ENCODE data around the gene REEP3. TPM values are rescaled to one million over a fixed set of nuclear protein-coding genes. Genes with fewer than 3 reads are reported as not detected.
"Not testable (repeated sequence)": the region's sequence is repeated elsewhere in the genome, so short reads cannot be mapped to it uniquely, and the experiment has no call there.

The REEP3 gene
- total RNA-seq, 4 donors from 2014 or later: 23.9 to 50.1 (median 36.7) TPM

DNA sequence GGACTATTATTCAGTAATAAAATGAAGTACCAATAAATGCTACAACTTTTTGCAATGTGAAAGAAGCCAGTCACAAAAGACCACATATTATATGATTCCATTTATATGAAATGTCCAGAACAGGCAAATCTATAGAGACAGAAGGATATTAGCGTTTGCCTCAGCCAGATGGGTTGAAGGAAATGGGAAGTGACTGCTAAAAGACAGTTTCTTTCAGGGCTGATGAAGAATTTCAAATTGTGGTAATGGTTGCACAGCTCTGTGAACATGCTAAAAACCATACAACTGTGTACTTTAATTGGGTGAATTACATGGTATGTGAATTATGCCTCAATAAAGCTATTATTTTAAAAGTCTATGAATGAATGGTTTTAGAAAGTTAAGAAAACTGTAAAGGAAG, 23.9 kb upstream of the REEP3 start:
- in situ Hi-C loops (cut with MboI; ENCODE audit: low pct_ligation_motif_present in 1 of 4, low pct_unique_long_range_greater_than_20kb in 1 of 4, low sequenced_read_pairs in 3 of 4) (no loop called here), intact Hi-C loops (cut with DNase I; ENCODE audit: low total_unique reads) (no loop called here)
- no peak for DNase-seq
- H3K27me3 ChIP-seq: no peaks in the 10 kb centered on the region
- TF ChIP-seq POLR2AphosphoS5 (IDR thresholded peaks at IDR 0.05): no peak
- TF ChIP-seq POLR2A (IDR thresholded peaks at IDR 0.05): no peak
- TF ChIP-seq EP300 (IDR thresholded peaks at IDR 0.05; ENCODE audit: low read depth): no peak
- no peak for TF ChIP-seq CTCF (IDR thresholded peaks at IDR 0.05)
- H3K9me3 ChIP-seq: no peaks in the 10 kb centered on the region
- peaks cover 0 to 7% (median 3%) of the 10 kb centered on the region in 4 donors for H3K4me1 ChIP-seq
- H3K27ac ChIP-seq: no peak overlapping the region
- WGBS, 2 donors (ENCODE audit: low coverage in 1 of 2): 67 to 72% methylated on average over 1 of the region's 1 CpG
- no peaks in the 10 kb centered on the region for H3K36me3 ChIP-seq
- no peak overlapping the region for H3K4me3 ChIP-seq

- Histone ChIP-seq H3K4me3 (no peak overlapping the region), H3K27ac (no peak overlapping the region), H3K27me3 (no peaks in the 10 kb centered on the region), H3K9me3 (no peaks in the 10 kb centered on the region), H3K4me1 (peaks cover 0 to 9% (median 0%) of the 10 kb centered on the region in 4 donors), H3K36me3 (no peaks in the 10 kb centered on the region)
- no peak for DNase-seq
- intact Hi-C loops (cut with DNase I; ENCODE audit: low total_unique reads): no loop called here
- TF ChIP-seq POLR2AphosphoS5 (IDR thresholded peaks at IDR 0.05) (no peak), POLR2A (IDR thresholded peaks at IDR 0.05) (no peak), CTCF (IDR thresholded peaks at IDR 0.05) (no peak), EP300 (IDR thresholded peaks at IDR 0.05; ENCODE audit: low read depth) (no peak)
- in situ Hi-C loops (cut with MboI; ENCODE audit: low pct_ligation_motif_present in 1 of 4, low pct_unique_long_range_greater_than_20kb in 1 of 4, low sequenced_read_pairs in 3 of 4): no loop called here
- WGBS, 2 donors (ENCODE audit: low coverage in 1 of 2): 78% methylated on average over 1 of the region's 1 CpG
Observed at GRCh38 chr10:63498665-63499064, 22.5 kb upstream of the REEP3 start.

- H3K27me3 ChIP-seq; DNase-seq; H3K27ac ChIP-seq; H3K36me3 ChIP-seq; in situ Hi-C loops (cut with MboI; ENCODE audit: low pct_ligation_motif_present in 1 of 4, low pct_unique_long_range_greater_than_20kb in 1 of 4, low sequenced_read_pairs in 3 of 4); H3K4me3 ChIP-seq; H3K9me3 ChIP-seq: not testable (repeated sequence)
- intact Hi-C loops (cut with DNase I; ENCODE audit: low total_unique reads): loop anchor here (5.0 kb wide), 1 partner anchor 1338 kb away; no protein-coding TSS in a partner anchor
- peaks cover 0 to 19% (median 0%) of the 10 kb centered on the region in 4 donors for H3K4me1 ChIP-seq
- WGBS, 2 donors (ENCODE audit: low coverage in 1 of 2): 86 to 94% methylated on average over 3 to 5 of the region's 5 CpGs
Observed at GRCh38 chr10:63500551-63500950, 20.6 kb upstream of the REEP3 start.

DNA sequence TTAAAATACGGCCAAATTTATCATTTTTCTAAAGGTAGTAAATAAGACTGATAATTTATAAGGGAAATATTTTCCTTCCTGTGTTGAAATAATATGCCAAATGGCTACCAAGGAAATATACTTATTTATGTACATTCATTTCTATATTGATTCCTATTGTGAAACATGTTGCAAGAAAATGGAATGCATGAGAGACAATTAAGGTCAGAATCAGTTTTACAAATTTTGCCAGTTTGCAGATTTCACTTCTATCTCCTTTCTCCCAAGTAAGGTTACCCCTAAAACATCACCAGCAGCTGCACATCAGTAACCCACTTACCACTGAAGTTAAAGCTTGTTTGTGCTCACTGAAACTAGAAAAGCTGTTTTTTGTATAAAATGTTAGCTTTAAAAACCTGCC, 19.2 kb upstream of the REEP3 start:
- WGBS, 2 donors (ENCODE audit: low coverage in 1 of 2): 96 to 100% methylated on average over 1 of the region's 1 CpG

More for the DNA sequence above, 19.2 kb upstream of the REEP3 start:
- intact Hi-C loops (cut with DNase I; ENCODE audit: low total_unique reads): loop anchor here (5.0 kb wide), 1 partner anchor 1340 kb away; no protein-coding TSS in a partner anchor
- Histone ChIP-seq H3K9me3 (no peaks in the 10 kb centered on the region), H3K4me1 (peaks cover 0 to 26% (median 5%) of the 10 kb centered on the region in 4 donors), H3K27ac (no peak overlapping the region), H3K4me3 (no peak overlapping the region), H3K27me3 (no peaks in the 10 kb centered on the region), H3K36me3 (no peaks in the 10 kb centered on the region)
- TF ChIP-seq EP300 (IDR thresholded peaks at IDR 0.05; ENCODE audit: low read depth) (no peak), POLR2AphosphoS5 (IDR thresholded peaks at IDR 0.05) (no peak), POLR2A (IDR thresholded peaks at IDR 0.05) (no peak), CTCF (IDR thresholded peaks at IDR 0.05) (no peak)
- no peak for DNase-seq
- in situ Hi-C loops (cut with MboI; ENCODE audit: low pct_ligation_motif_present in 1 of 4, low pct_unique_long_range_greater_than_20kb in 1 of 4, low sequenced_read_pairs in 3 of 4): no loop called here

Measured in transverse colon (tissue), 4 donors.